Astrocyte (in vitro differentiated cells and primary cell): ENCODE results near the gene REEP6. TPM values are rescaled to one million over a fixed set of nuclear protein-coding genes. Genes with fewer than 3 reads are reported as not detected.
A peak's percentile ranks its signal among the peaks of the same experiment; 100 is the strongest.

Experiments
- DNase-seq: peaks from one replicate; pipeline ENCODE4 v3.0.0-alpha.2; 2010; ENCODE audit warnings: low read depth
- FAIRE-seq: peaks from 2 replicates; lab custom pipeline; 2011; peaks lifted over from hg19 to GRCh38; lab: Jason Lieb, UNC
- H2AFZ ChIP-seq: 2 replicates; pipeline ENCODE4 v1.6.0; 2012; ENCODE audit warnings: low read depth, low read length, inconsistent platforms
- H3K27ac ChIP-seq: 2 replicates; pipeline ENCODE4 v1.5.1; 2011; ENCODE audit warnings: low read depth, low read length, inconsistent platforms
- H3K27me3 ChIP-seq: 2 replicates; pipeline ENCODE4 v1.6.0; 2011; ENCODE audit warnings: low read length, inconsistent platforms; ENCODE audit not compliant: insufficient read depth
- H3K36me3 ChIP-seq: 2 replicates; pipeline ENCODE4 v1.5.1; 2011; ENCODE audit warnings: low read length, inconsistent platforms; ENCODE audit not compliant: insufficient read depth
- H3K4me1 ChIP-seq: 2 replicates; pipeline ENCODE4 v1.5.1; 2011; ENCODE audit warnings: low read length, inconsistent platforms; ENCODE audit not compliant: insufficient read depth
- H3K4me2 ChIP-seq: 2 replicates; pipeline ENCODE4 v1.6.0; 2012; ENCODE audit warnings: low read length, inconsistent platforms
- H3K4me3 ChIP-seq: 2 replicates; pipeline ENCODE4 v1.5.1; 2011; ENCODE audit warnings: low read depth, mild to moderate bottlenecking, low read length, inconsistent platforms; ENCODE audit not compliant: insufficient read depth
- H3K79me2 ChIP-seq: 2 replicates; pipeline ENCODE4 v1.6.0; 2012; ENCODE audit warnings: mild to moderate bottlenecking, low read length, inconsistent platforms; ENCODE audit not compliant: insufficient read depth
- H3K9ac ChIP-seq: 2 replicates; pipeline ENCODE4 v1.6.0; 2012; ENCODE audit warnings: mild to moderate bottlenecking, low read length, inconsistent platforms
- H3K9me3 ChIP-seq: 2 replicates; pipeline ENCODE4 v1.5.1; 2012; ENCODE audit warnings: low read depth, mild to moderate bottlenecking, low read length, inconsistent platforms; ENCODE audit not compliant: insufficient read depth
- H4K20me1 ChIP-seq: 2 replicates; pipeline ENCODE4 v1.6.0; 2012; ENCODE audit warnings: low read length, inconsistent platforms; ENCODE audit not compliant: insufficient read depth
- H3K27ac Mint-ChIP-seq: one replicate; pipeline ENCODE4 v1.8.0; 2021; ENCODE audit warnings: mild to moderate bottlenecking, mixed read lengths; ENCODE audit not compliant: unreplicated experiment
- H3K27me3 Mint-ChIP-seq: one replicate; pipeline ENCODE4 v1.8.0; 2021; ENCODE audit warnings: low read depth, mixed read lengths; ENCODE audit not compliant: unreplicated experiment
- H3K36me3 Mint-ChIP-seq: one replicate; pipeline ENCODE4 v1.8.0; 2021; ENCODE audit warnings: low read depth, mixed read lengths; ENCODE audit not compliant: unreplicated experiment
- H3K4me1 Mint-ChIP-seq: one replicate; pipeline ENCODE4 v1.8.0; 2021; ENCODE audit warnings: low read depth, mixed read lengths; ENCODE audit not compliant: unreplicated experiment
- H3K4me3 Mint-ChIP-seq: one replicate; pipeline ENCODE4 v1.8.0; 2021; ENCODE audit warnings: mild to moderate bottlenecking, moderate library complexity, mixed read lengths; ENCODE audit not compliant: unreplicated experiment
- H3K9me3 Mint-ChIP-seq: one replicate; pipeline ENCODE4 v1.8.0; 2021; ENCODE audit warnings: mild to moderate bottlenecking, mixed read lengths; ENCODE audit not compliant: unreplicated experiment
- CTCF ChIP-seq: IDR thresholded peaks from 2 replicates; pipeline ENCODE4 v1.5.1; 2011; ENCODE audit warnings: low read depth, mild to moderate bottlenecking, inconsistent platforms, low read length, moderate library complexity; ENCODE audit not compliant: insufficient read depth
- EZH2 ChIP-seq: IDR thresholded peaks from 2 replicates; pipeline ENCODE4 v1.6.1; 2012; ENCODE audit warnings: mild to moderate bottlenecking, low read length, inconsistent platforms; ENCODE audit not compliant: insufficient read depth
- total RNA-seq: library from RNA; stranded (reverse); gene quantifications from 2 replicates; pipeline ENCODE4 v1.2.1, GENCODE V29; 2021

The REEP6 gene
- total RNA-seq, 1 donor from 2014 or later = 5.7 TPM

GRCh38 chr19:1470055-1470304 lies 21.0 kb upstream of the REEP6 start:
- Histone ChIP-seq H3K4me3 (no peak overlapping the region), H4K20me1 (peaks cover 47% of the 10 kb centered on the region)
- no peak for FAIRE-seq

GRCh38 chr19:1470305-1471009 lies 20.5 kb upstream of the REEP6 start:
- H3K27ac Mint-ChIP-seq = peak overlapping the region; percentile 86
- peak overlapping the region; percentile 67 for H3K4me3 Mint-ChIP-seq
- DNase-seq = no peak
- Histone ChIP-seq H3K4me1 (peaks cover 12% of the 10 kb centered on the region), H3K4me3 (no peak overlapping the region), H3K9me3 (no peaks in the 10 kb centered on the region), H3K79me2 (no peaks in the 10 kb centered on the region), H3K36me3 (no peaks in the 10 kb centered on the region), H2AFZ (no peak overlapping the region), H3K9ac (no peak overlapping the region), H3K4me2 (peak overlapping the region; percentile 60), H3K27ac (no peak overlapping the region), H3K27me3 (peaks cover 5% of the 10 kb centered on the region), H4K20me1 (peaks cover 52% of the 10 kb centered on the region)
- H3K27me3 Mint-ChIP-seq = peaks cover 2% of the 10 kb centered on the region
- FAIRE-seq = no peak
- H3K4me1 Mint-ChIP-seq = no peaks in the 10 kb centered on the region
- TF ChIP-seq EZH2 (peak; percentile 90), CTCF (no peak)
- H3K36me3 Mint-ChIP-seq = no peaks in the 10 kb centered on the region
- H3K9me3 Mint-ChIP-seq = peaks cover 3% of the 10 kb centered on the region

More at GRCh38 chr19:1470055-1470304, 21.0 kb upstream of the REEP6 start:
- H3K36me3 Mint-ChIP-seq = no peaks in the 10 kb centered on the region
- Histone ChIP-seq H3K36me3 (no peaks in the 10 kb centered on the region), H3K27ac (no peak overlapping the region), H3K79me2 (no peaks in the 10 kb centered on the region), H3K4me1 (peaks cover 12% of the 10 kb centered on the region), H3K9ac (no peak overlapping the region), H3K27me3 (peaks cover 5% of the 10 kb centered on the region), H3K4me2 (peak overlapping the region; percentile 60), H2AFZ (no peak overlapping the region), H3K9me3 (no peaks in the 10 kb centered on the region)
- peak overlapping the region; percentile 67 for H3K4me3 Mint-ChIP-seq
- H3K4me1 Mint-ChIP-seq = no peaks in the 10 kb centered on the region
- H3K27ac Mint-ChIP-seq = peak overlapping the region; percentile 86
- H3K9me3 Mint-ChIP-seq = peaks cover 3% of the 10 kb centered on the region
- TF ChIP-seq CTCF (no peak), EZH2 (no peak)
- peaks cover 2% of the 10 kb centered on the region for H3K27me3 Mint-ChIP-seq
- no peak for DNase-seq

DNA sequence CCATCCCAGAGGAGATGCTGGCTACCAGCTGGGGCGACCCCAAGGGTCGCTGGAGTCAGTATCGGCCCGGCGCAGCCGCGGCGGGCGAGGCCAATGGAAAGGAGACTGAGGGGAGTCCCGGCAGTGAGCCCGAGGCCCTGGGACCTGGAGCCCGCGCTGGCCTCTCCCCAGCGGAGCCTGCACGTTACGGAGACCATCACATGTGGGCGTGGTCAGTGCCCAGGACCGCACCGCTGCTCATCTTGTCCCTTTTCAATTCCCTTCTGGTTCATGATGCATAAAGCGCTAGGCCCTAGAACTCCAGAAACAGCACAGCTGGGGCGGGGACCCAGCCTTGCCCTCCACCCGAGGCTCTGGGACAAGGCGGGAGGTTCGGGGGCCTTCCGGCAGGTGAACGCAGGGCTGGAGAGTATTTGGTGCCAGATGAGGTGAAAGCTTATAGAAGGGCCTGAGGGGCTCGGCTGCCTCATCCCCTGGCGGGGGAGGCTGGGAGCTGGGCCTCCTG lies 19.9 kb upstream of the REEP6 start:
- Histone ChIP-seq H3K4me1 (peaks cover 12% of the 10 kb centered on the region), H3K79me2 (peaks cover 3% of the 10 kb centered on the region), H3K27me3 (peaks cover 5% of the 10 kb centered on the region), H3K9ac (no peak overlapping the region), H3K9me3 (no peaks in the 10 kb centered on the region), H3K36me3 (no peaks in the 10 kb centered on the region), H3K4me3 (no peak overlapping the region), H2AFZ (no peak overlapping the region), H4K20me1 (peaks cover 58% of the 10 kb centered on the region), H3K4me2 (peak overlapping the region; percentile 60), H3K27ac (no peak overlapping the region)
- Mint-ChIP-seq H3K4me3 (no peak overlapping the region), H3K36me3 (no peaks in the 10 kb centered on the region), H3K27ac (no peak overlapping the region), H3K4me1 (no peaks in the 10 kb centered on the region), H3K27me3 (peaks cover 2% of the 10 kb centered on the region), H3K9me3 (peaks cover 3% of the 10 kb centered on the region)
- DNase-seq = no peak
- FAIRE-seq = no peak
- peak; percentile 49 for TF ChIP-seq EZH2
- TF ChIP-seq CTCF = no peak
